Right lobe of liver (tissue), 6 donors: Measurements from ENCODE around the gene ZCCHC14. TPM values are rescaled to one million over a fixed set of nuclear protein-coding genes. Genes with fewer than 3 reads are reported as not detected.

Source experiments
- ATAC-seq, 4 donors: fragments of 200-7000 bp; cut with Tn5 transposase; one replicate each; pipeline ENCODE4 v1.9.1; 2020; ENCODE audit warnings: mild to moderate bottlenecking in 4 of 4, moderate library complexity in 4 of 4
- DNase-seq, 3 donors: peaks; one replicate each; pipeline ENCODE4 v3.0.0-alpha.2; 2020
- H3K27ac ChIP-seq, 3 donors: fragments of 200-600 bp; one replicate each; pipeline ENCODE4 v1.8.0; 2022
- H3K27me3 ChIP-seq, 2 donors: fragments of 200-600 bp; one replicate each; pipeline ENCODE4 v1.8.0; 2022
- H3K36me3 ChIP-seq, 4 donors: fragments of 200-600 bp; sonication (generic) in 1 of 4; one replicate each; pipeline versions ENCODE4 v1.5.1 to v1.8.0; 2017 to 2022; ENCODE audit warnings: control low read depth in 1 of 4
- H3K4me1 ChIP-seq, 4 donors: fragments of 200-600 bp; sonication (generic) in 1 of 4; one replicate each; pipeline versions ENCODE4 v1.5.1 to v1.8.0; 2017 to 2022; ENCODE audit warnings: control low read depth in 1 of 4
- H3K4me3 ChIP-seq, 3 donors: fragments of 200-600 bp; one replicate each; pipeline ENCODE4 v1.8.0; 2022
- H3K9me3 ChIP-seq, 4 donors: fragments of 200-600 bp; sonication (generic) in 1 of 4; one replicate each; pipeline versions ENCODE4 v1.5.1 to v1.8.0; 2017 to 2022; ENCODE audit warnings: control low read depth in 1 of 4
- POLR2A ChIP-seq: fragments of 450-650 bp; IDR thresholded peaks from one replicate; pipeline ENCODE4 v1.6.1; 2017; ENCODE audit warnings: antibody characterized with exemption, mild to moderate bottlenecking
- WGBS: methylation state at CpG from one replicate; pipeline ENCODE4 v1.1.6; 2018; ENCODE audit warnings: low coverage, low lambda C conversion rate; ENCODE audit not compliant: insufficient coverage; ENCODE audit errors: missing lambda C conversion rate; 5-methylcytosine and 5-hydroxymethylcytosine counted together
- intact Hi-C, 2 donors: fragments of 100-400 bp; cut with DNase I; formaldehyde crosslinking; loops; one replicate each; pipeline versions ENCODE4 v1.11.2 to v1.14.1; 2022
- total RNA-seq, 6 experiments: library from RNA; depleted of rRNA in 2 of 6; stranded (reverse); fragments of >200 nt in 2 of 6; fragmentation: NEBNext Ultra II Directional in 3 of 6; extraction: Animal tissue kit (Norgen Biotek cat#: 25700) in 3 of 6; gene quantifications; one replicate each; pipeline versions ENCODE4 v1.1.0 to v1.2.4, GENCODE V29; 2016 to 2023
- TF ChIP-seq, protein P1 (sequence below), 4 donors: fragments of 200-600 bp in 3 of 4; fragments of 450-650 bp in 1 of 4; IDR thresholded peaks; one replicate each; pipeline versions ENCODE4 v1.5.1 to v1.8.0; 2016 to 2022; ENCODE audit warnings: antibody characterized with exemption in 4 of 4, mild to moderate bottlenecking in 2 of 4
- donor health status: DM: no; HTN: yes; CAD: no.
- donor health status: DM: no; HTN: no; CAD: no.
- donor health status: DM: no; HTN: no; CAD: no.
- donor health status: DM: no; HTN: yes; CAD: no.
- donor health status: DM: no; HTN: yes; CAD: no.

ZCCHC14 gene
- total RNA-seq, 6 experiments from 2014 or later: 12.6 to 26.5 (median 17.7) TPM

DNA sequence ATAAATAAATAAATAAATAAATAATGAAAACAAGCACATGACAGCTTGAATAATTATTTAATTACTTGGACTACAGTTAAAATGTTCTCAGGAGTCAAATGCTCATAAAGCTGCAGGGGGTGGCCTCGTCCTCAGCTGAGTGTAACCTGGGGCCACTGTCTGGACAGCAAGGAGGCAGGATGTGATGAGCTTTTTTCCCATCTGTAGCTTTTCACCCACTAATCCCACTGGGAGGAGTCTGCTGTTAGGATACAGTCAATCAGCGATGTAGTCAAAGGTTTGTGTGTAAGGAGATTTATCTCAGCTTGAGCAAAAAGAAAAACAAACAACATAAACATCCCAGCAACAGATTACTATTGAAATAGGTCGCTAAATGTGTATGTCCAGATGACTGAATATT, 22.5 kb downstream of the ZCCHC14 start:
- Histone ChIP-seq H3K36me3 (peaks cover 0 to 2% (median 0%) of the 10 kb centered on the region in 4 donors), H3K27ac (no peak overlapping the region), H3K4me3 (no peak overlapping the region), H3K27me3 (no peaks in the 10 kb centered on the region), H3K9me3 (no peaks in the 10 kb centered on the region), H3K4me1 (peaks cover 0 to 56% (median 22%) of the 10 kb centered on the region in 4 donors)
- TF ChIP-seq, protein P1, sequence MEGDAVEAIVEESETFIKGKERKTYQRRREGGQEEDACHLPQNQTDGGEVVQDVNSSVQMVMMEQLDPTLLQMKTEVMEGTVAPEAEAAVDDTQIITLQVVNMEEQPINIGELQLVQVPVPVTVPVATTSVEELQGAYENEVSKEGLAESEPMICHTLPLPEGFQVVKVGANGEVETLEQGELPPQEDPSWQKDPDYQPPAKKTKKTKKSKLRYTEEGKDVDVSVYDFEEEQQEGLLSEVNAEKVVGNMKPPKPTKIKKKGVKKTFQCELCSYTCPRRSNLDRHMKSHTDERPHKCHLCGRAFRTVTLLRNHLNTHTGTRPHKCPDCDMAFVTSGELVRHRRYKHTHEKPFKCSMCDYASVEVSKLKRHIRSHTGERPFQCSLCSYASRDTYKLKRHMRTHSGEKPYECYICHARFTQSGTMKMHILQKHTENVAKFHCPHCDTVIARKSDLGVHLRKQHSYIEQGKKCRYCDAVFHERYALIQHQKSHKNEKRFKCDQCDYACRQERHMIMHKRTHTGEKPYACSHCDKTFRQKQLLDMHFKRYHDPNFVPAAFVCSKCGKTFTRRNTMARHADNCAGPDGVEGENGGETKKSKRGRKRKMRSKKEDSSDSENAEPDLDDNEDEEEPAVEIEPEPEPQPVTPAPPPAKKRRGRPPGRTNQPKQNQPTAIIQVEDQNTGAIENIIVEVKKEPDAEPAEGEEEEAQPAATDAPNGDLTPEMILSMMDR (IDR thresholded peaks at IDR 0.05): no peak
- no peak for TF ChIP-seq POLR2A
- intact Hi-C loops: no loop called here
- WGBS: 87% methylated on average over 3 of the region's 3 CpGs
- ATAC-seq (no peak), DNase-seq (no peak)

GRCh38 chr16:87469169-87469568, 23.7 kb downstream of the ZCCHC14 start:
- H3K4me1 ChIP-seq: peaks cover 0 to 56% (median 26%) of the 10 kb centered on the region in 4 donors
- no peak overlapping the region for H3K4me3 ChIP-seq
- no peak overlapping the region for H3K27ac ChIP-seq
- H3K36me3 ChIP-seq: peaks cover 0 to 2% (median 0%) of the 10 kb centered on the region in 4 donors
- H3K27me3 ChIP-seq: no peaks in the 10 kb centered on the region
- ATAC-seq (no peak), DNase-seq (no peak)
- intact Hi-C loops: no loop called here
- WGBS: 93% methylated on average over 8 of the region's 11 CpGs
- no peaks in the 10 kb centered on the region for H3K9me3 ChIP-seq
- TF ChIP-seq, protein P1 (IDR thresholded peaks at IDR 0.05): no peak
- no peak for TF ChIP-seq POLR2A

- intact Hi-C loops: no loop called here
- Histone ChIP-seq H3K27ac (no peak overlapping the region), H3K36me3 (peaks cover 0 to 2% (median 0%) of the 10 kb centered on the region in 4 donors), H3K27me3 (no peaks in the 10 kb centered on the region), H3K4me1 (peaks cover 0 to 59% (median 28%) of the 10 kb centered on the region in 4 donors), H3K9me3 (no peaks in the 10 kb centered on the region), H3K4me3 (no peak overlapping the region)
- ATAC-seq (no peak), DNase-seq (no peak)
- TF ChIP-seq, protein P1 (IDR thresholded peaks at IDR 0.05): no peak
- no peak for TF ChIP-seq POLR2A
- WGBS: 72% methylated on average over 8 of the region's 8 CpGs
These were observed 24.3 kb downstream of the ZCCHC14 start for GRCh38 chr16:87468550-87468949.

- intact Hi-C loops: no loop called here
- H3K27me3 ChIP-seq: no peaks in the 10 kb centered on the region
- H3K9me3 ChIP-seq: no peaks in the 10 kb centered on the region
- peak overlapping the region in 2 of 3 donors; percentile 88 to 98 for H3K27ac ChIP-seq
- no peak for DNase-seq
- 71% methylated on average over 8 of the region's 8 CpGs for WGBS
- H3K4me1 ChIP-seq: peaks cover 0 to 63% (median 26%) of the 10 kb centered on the region in 4 donors
- no peak for TF ChIP-seq POLR2A
- TF ChIP-seq, protein P1 (IDR thresholded peaks at IDR 0.05): no peak
- ATAC-seq: no peak
- no peak overlapping the region for H3K4me3 ChIP-seq
- H3K36me3 ChIP-seq: peaks cover 0 to 2% (median 0%) of the 10 kb centered on the region in 4 donors
These were observed 25.8 kb downstream of the ZCCHC14 start for GRCh38 chr16:87466975-87467501.
